GM18519 (cell line): Measurements from ENCODE around the gene CPLX1.
"Not testable (repeated sequence)": the region's sequence is repeated elsewhere in the genome, so short reads cannot be mapped to it uniquely, and the experiment has no call there.

Source experiments
- ATAC-seq: cut with Tn5 transposase; IDR thresholded peaks from one replicate; pipeline ENCODE4 v1.9.1; 2021; ENCODE audit warnings: mild to moderate bottlenecking, moderate library complexity; ENCODE audit not compliant: unreplicated experiment, low FRiP score

CPLX1 gene

DNA sequence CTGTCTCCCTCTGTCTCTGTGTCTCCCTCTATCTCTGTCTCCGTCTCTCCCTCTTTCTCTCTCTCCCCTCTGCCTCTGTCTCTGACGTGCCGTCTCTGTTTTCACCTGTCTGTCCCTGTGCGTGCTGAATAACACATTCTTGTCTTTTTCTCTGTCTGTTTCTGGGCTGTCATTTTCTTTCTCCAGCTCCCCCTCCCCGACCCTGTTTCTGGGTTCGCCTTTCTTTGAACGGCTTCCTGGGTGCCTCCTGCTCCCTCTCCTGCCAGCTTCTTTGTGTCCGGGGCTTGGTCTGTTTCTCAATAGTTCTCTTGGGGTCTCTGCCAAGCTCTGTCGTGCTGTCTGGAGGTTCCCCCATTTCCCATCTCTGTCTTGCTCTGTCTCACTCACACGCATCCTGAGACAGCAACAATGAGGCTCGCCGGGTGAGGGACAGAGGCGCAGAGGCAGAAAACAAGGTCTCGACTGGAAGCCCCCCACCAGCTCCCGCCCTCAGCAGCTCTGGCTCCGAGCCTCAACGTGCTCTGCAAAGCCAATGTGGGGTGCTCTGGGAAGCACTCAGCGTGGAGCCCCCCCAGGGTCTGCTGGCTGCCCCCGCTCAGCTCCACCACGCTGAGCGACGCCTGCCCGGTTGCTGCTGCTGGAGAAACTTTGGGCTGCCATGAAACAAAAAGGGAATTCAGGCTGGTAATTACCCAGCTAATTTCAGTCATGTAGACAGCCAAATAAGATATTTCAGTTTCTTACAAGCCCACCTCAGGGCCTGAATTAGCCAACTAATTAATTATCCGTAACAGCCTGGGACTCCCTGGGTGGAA, 3.4 kb downstream of the CPLX1 start:
- ATAC-seq, result no peak

GRCh38 chr4:821631-822030, 4.3 kb downstream of the CPLX1 start:
- no peak for ATAC-seq

- no peak for ATAC-seq
Measured at GRCh38 chr4:821181-821591, 4.7 kb downstream of the CPLX1 start.

- ATAC-seq, result no peak
Measured at GRCh38 chr4:820230-821172, 5.4 kb downstream of the CPLX1 start.

DNA sequence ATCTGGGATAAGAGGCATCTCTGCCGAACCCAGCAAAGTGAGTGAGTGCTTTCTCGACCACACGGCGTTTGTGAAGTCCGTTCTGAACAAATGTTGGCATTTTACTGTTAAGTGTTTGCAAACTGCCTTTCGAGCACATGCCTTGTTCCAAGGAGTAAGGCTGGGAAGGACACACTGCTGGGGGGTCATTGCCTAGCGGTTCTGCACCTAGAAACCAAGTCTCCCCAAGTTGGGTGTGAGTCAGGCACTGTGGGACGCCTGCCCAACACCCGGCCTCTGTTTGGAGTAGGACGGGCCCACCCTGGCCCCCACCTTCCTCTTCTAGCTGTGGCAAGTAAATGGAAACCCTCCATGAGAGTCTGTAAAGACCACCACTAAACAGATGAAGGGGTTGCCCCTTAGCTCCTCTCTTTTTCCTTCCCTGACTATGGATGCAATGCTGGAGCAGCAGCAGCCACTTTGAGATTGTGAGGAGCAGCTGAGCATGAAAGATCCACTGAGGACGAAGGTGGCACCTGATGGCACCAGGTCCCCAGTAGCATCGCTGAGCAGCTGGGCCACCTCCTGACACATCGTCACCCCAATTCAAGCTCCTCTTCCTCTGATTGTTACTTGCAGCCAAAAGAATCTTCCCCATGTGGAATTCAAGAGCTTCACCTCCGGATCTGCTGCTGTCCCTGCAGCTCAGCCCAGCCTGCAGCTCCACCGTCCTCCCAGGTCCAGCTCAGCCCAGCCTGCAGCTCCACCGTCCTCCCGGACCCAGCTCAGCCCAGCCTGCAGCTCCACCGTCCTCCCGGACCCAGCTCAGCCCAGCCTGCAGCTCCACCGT, 6.3 kb downstream of the CPLX1 start:
- ATAC-seq, result no peak

- ATAC-seq, result no peak
Measured at GRCh38 chr4:818106-818921, 7.6 kb downstream of the CPLX1 start.

DNA sequence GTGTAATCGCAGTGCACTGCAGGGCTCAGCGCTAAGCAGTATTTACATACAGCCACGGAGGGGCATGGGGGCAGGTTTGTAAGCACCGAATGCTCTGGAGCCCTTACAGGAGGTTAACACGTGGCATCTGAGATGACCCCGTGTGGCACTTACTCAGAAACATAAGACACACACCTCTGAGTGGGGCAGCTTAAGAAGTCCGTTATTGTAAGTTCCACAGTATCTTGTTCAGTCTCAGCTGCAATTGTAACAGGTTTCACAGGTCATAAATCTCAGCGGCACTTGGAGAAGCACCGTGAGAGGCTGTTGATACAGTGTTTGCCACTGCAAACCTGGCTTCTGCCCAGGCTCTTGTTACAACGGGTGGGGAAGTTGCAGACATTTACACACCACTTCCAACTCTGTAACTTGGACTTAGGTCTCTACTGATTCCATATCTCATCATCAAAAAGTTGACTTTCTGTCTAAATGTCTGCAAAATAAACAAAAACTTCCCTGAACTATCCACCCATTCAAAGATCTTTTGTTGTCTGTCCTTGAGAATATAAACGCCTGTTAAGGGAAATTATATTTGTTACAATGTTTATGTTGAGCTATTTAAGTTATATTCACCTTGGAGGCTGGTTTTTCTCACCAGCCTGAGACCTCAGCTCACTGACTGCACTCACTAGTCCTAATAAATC, 10.3 kb downstream of the CPLX1 start:
- no peak for ATAC-seq

- ATAC-seq, result no peak
Measured at GRCh38 chr4:814312-814850, 11.5 kb downstream of the CPLX1 start.

GRCh38 chr4:813900-814299, 12.0 kb downstream of the CPLX1 start:
- no peak for ATAC-seq

GRCh38 chr4:808860-809570, 16.9 kb downstream of the CPLX1 start:
- no peak for ATAC-seq

GRCh38 chr4:807792-808191, 18.1 kb downstream of the CPLX1 start:
- ATAC-seq, result no peak

DNA sequence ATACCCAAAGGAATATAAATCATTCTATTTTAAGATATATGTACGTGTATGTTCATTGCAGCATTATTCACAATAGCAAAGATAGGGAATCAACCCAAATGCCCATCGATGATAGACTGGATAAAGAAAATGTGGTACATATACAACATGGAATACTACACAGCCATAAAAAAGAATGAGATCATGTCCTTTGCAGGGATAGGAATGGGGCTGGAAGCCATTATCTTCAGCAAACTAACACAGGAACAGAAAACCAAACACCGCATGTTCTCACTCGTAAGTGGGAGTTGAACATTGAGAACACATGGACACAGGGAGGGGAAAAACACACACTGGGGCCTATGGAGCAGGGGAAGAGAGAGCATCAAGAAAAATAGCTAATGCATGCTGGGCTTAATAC, 18.9 kb downstream of the CPLX1 start:
- ATAC-seq, result not testable (repeated sequence)

GRCh38 chr4:804804-805203, 21.1 kb downstream of the CPLX1 start:
- ATAC-seq, result no peak

DNA sequence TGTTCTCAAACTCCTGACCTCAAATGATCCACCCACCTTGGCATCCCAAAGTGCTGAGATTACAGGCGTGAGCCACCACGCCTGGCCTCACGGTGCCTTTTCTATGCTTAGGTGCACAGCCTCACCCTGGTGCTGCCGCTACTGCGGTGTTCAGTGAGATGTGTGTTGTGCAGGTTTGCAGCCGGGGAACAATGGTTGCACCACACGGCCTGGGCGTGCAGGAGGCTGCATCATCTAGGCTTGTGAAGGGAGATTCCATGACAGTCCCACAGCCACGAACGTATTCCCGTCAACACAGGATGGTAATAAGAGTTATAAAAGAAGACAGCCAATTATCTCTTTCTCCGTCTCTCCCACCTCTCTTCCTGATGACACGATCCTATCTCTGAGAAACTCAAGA, 22.0 kb downstream of the CPLX1 start:
- no peak for ATAC-seq

DNA sequence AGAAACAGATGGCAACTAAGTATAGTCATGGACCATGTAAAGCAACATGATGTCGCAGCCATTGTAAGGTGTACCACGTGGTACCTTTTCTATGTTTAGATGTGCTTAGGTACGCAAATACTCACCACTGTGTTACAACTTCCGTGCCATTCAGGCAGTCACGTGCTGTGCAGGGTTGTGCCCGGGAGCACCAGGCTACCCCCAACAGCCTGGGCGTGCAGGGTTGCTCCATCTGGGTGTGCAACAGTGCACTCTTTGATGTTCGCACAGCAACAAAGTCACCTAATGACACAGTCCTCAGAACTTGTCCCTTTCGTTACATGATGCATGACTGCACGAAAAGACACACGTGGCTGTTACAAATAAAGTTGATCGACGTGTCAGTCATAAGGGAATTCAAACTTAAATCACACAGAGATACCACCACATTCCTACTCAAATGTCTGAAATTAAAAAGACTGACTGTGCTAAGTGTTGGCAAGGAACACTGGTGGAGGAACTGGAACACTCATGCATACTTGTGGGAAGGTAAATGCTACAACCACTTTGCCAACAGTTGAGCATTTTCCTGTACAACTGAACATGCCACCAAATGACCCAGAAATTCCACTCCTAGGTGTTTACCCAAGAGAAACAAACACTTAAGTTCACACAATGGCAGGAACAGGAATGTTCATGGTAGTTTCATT, 24.3 kb downstream of the CPLX1 start:
- no peak for ATAC-seq

- ATAC-seq, result no peak
Measured at GRCh38 chr4:797066-797465, 28.9 kb downstream of the CPLX1 start.

- no peak for ATAC-seq
Measured at GRCh38 chr4:796206-796605, 29.7 kb downstream of the CPLX1 start.

DNA sequence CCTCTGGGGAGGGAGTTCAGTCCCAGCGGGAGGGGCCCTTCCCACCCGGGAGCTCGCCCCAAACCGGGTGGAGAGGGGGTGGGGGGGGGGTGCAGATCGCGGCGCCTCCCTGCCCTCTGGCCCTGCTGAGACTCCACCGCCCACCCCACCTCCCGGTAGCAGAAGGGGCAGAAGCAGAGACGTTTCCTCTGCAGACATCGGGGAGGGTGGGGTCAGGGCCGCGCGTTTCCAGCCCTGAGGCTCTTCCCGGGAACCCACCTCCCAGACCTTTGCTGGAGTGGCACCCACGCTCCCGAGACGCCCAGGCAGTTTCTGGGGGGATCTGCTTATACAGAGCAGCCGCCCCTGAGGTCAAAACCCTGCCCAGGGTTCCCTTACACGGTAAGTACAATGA, 30.2 kb downstream of the CPLX1 start:
- ATAC-seq, result no peak
